ENCODE measurements around the gene KANSL1L.

KANSL1L gene

GRCh38 chr2:210174086-210174485 lies 2.9 kb upstream of the KANSL1L start:
- DNase-seq (ENCODE audit: low read depth), result no peak
- TF ChIP-seq CTCF (conservative IDR thresholded peaks at IDR 0.05; ENCODE audit: low read length), result no peak

GRCh38 chr2:210172219-210172575 lies 988 bp upstream of the KANSL1L start:
- peak overlapping the region; percentile 70 for H3K4me3 ChIP-seq (ENCODE audit: low read length)
- DNase-seq (ENCODE audit: low read depth), result no peak
- no peak for TF ChIP-seq CTCF (conservative IDR thresholded peaks at IDR 0.05; ENCODE audit: low read length)

More at GRCh38 chr2:210174086-210174485, 2.9 kb upstream of the KANSL1L start:
- H3K4me3 ChIP-seq (ENCODE audit: low read length), result no peak overlapping the region

GRCh38 chr2:210170446-210171303 lies 534 bp downstream of the KANSL1L start:
- peak; percentile 91 for DNase-seq (ENCODE audit: low read depth)
- H3K4me3 ChIP-seq (ENCODE audit: low read length), result peak overlapping the region; percentile 83
- TF ChIP-seq CTCF (conservative IDR thresholded peaks at IDR 0.05; ENCODE audit: low read length), result no peak

- no peak for TF ChIP-seq CTCF (conservative IDR thresholded peaks at IDR 0.05; ENCODE audit: low read length)
- H3K4me3 ChIP-seq (ENCODE audit: low read length), result peak overlapping the region; percentile 83
- DNase-seq (ENCODE audit: low read depth), result no peak
These were observed 1.1 kb downstream of the KANSL1L start for GRCh38 chr2:210170196-210170445.

GRCh38 chr2:210169516-210170195 lies 1.6 kb downstream of the KANSL1L start:
- no peak for TF ChIP-seq CTCF (conservative IDR thresholded peaks at IDR 0.05; ENCODE audit: low read length)
- H3K4me3 ChIP-seq (ENCODE audit: low read length), result peak overlapping the region; percentile 83
- DNase-seq (ENCODE audit: low read depth), result peak; percentile 78

GRCh38 chr2:210167227-210167626 lies 4.0 kb downstream of the KANSL1L start:
- no peak for TF ChIP-seq CTCF (conservative IDR thresholded peaks at IDR 0.05; ENCODE audit: low read length)
- DNase-seq (ENCODE audit: low read depth), result no peak
- no peak overlapping the region for H3K4me3 ChIP-seq (ENCODE audit: low read length)
